Right ventricle myocardium superior (tissue), 1 donor: ENCODE measurements around the gene OR5L2. TPM values are rescaled to one million over a fixed set of nuclear protein-coding genes. Genes with fewer than 3 reads are reported as not detected.
"Not testable (repeated sequence)": the region's sequence is repeated elsewhere in the genome, so short reads cannot be mapped to it uniquely, and the experiment has no call there.

Experiments
- ATAC-seq: fragments of 200-7000 bp; cut with Tn5 transposase; one replicate; pipeline ENCODE4 v1.9.1; 2020; ENCODE audit warnings: mild to moderate bottlenecking; ENCODE audit not compliant: poor library complexity
- DNase-seq: peaks from one replicate; pipeline ENCODE4 v3.0.0-alpha.2; 2020
- intact Hi-C: fragments of 100-400 bp; cut with DNase I; formaldehyde crosslinking; loops from one replicate; pipeline ENCODE4 v1.11.2; 2022
- long read RNA-seq: library from polyadenylated mRNA; unstranded; transcript quantifications from one replicate; pipeline ENCODE4 v2.0.0, GENCODE V29; 2021
- total RNA-seq: library from RNA; stranded (reverse); fragmentation: NEBNext Ultra II Directional; extraction: Animal tissue kit (Norgen Biotek cat#: 25700); gene quantifications from one replicate; pipeline ENCODE4 v1.2.1, GENCODE V29; 2021
- donor health status: DM: no; HTN: yes; CAD: no; lungs with severe emphysema.

OR5L2 gene
- total RNA-seq: not detected
- long read RNA-seq: 0 reads

DNA sequence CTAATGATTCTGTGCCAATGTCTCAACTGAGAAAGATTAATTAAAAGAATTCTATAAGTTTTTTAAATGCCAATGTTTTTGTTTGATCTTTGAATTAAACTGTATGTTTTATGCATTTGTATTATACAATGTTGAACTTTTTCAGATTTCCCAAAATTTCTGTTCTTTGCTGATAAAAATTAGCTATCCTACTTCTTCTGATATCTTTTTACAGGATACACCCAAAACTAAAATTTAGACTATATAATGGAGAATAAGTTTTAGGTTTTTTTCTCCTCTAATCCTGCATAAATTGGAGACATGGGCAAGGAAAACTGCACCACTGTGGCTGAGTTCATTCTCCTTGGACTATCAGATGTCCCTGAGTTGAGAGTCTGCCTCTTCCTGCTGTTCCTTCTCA is at the start of gene OR5L2:
Gene OR5L2, plus strand, starts transcription at position 301 of the 400 bp plus-strand sequence. Its CDS starts 0 bp downstream, at position 301.
- no peak for ATAC-seq
- intact Hi-C loops: no loop called here
- DNase-seq: no peak

DNA sequence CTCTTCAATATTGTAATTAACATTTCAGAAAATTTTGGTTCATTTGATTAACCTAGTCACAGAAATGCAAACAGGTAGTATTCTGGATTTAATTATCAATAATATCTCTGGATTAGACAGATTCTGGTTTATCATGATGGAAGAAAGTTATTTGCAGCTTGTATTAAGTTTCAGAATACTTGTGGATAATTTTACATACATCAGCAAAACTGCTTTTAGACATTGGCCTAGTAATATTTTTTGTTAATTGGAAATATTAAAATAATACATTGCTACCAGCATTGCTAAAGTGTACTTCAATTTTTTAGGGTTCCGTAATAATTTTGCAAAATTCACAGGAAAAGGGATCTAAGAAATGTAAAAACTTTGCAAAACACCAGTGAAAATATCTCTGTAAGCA is 35.4 kb upstream of the OR5L2 start:
- intact Hi-C loops: no loop called here
- DNase-seq (no peak), ATAC-seq (no peak)

DNA sequence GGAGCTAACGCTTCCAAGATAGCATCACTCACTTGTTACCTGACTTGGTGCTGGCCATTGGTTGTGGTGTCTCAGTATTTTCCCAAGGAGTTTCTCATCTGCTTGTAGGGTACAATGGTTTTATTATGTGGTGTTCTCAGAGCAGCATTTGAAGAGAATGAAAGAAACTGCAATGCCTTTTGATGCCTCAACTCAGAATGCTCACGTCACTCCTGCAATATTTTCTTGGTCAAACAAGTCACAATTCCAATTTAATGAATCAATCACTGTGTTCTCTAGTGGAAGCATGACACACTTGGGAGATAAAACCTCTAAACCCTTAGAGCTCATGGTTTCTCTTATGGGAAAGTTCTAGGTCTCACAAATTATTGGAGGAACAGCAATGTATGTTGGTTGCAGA is 33.7 kb upstream of the OR5L2 start:
- intact Hi-C loops: no loop called here
- ATAC-seq (no peak), DNase-seq (no peak)

DNA sequence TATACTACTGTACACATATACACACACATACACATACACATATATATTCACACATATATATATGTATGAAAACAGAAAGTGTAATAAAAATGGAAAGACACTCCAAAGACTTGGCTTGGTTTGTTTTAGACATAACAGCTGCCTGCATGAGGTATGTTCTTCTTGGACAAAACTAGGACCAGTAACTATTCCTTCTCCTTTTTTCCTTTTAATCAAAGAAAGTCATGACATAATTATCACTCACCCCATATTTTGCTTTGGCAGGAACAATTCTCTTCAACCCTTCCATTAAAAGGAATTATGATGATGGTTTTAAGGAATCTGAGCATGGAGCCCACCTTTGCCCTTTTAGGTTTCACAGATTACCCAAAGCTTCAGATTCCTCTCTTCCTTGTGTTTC is 31.8 kb upstream of the OR5L2 start, which contains the start of gene OR5D14:
Gene OR5D14, plus strand, starts transcription at position 301 of the 400 bp plus-strand sequence. Its CDS starts 0 bp downstream, at position 301.
- intact Hi-C loops: no loop called here
- DNase-seq: no peak
- no peak for ATAC-seq

DNA sequence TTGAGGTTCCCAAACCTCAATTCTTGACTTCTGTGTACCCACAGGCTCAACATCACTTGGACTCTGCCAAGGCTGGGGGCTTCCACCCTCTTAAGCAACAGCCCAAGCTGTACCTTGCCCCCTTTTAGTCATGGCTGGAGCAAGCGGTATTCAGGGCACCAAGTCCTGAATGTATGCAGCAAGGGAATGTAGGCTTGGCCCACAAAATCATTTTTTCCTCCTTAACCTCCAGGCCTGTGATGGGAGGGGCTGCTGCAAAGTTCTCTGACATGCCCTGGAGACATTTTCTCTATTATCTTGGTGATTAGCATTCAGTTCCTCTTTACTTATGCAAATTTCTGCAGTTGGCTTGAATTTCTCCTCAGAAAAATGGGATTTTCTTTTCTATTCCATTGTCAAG is 20.8 kb upstream of the OR5L2 start:
- intact Hi-C loops: no loop called here
- DNase-seq (no peak), ATAC-seq (no peak)

DNA sequence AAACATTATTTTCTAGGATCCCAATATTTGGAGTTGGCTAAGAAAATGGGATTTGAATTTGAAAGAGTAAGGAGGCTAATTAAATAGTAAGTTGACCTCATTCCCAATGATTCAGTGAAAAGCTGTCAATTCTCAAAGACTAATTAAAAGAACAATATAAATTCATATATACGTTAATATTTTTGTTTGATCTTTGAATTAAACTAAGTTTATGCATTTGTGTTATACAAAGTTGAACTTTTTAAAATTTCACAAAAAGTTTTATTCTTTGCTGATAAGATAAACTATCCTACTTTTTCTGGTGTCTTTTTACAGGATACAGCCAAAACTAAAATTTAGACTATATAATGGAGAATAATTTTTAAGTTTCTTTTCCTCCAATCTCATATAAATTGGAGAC is 16.0 kb upstream of the OR5L2 start, which contains the start of gene OR5L1:
Gene OR5L1, plus strand, starts transcription at position 301 of the 400 bp plus-strand sequence. CDS start 100 bp downstream, outside the sequence.
- DNase-seq (no peak), ATAC-seq (no peak)
- intact Hi-C loops: no loop called here

DNA sequence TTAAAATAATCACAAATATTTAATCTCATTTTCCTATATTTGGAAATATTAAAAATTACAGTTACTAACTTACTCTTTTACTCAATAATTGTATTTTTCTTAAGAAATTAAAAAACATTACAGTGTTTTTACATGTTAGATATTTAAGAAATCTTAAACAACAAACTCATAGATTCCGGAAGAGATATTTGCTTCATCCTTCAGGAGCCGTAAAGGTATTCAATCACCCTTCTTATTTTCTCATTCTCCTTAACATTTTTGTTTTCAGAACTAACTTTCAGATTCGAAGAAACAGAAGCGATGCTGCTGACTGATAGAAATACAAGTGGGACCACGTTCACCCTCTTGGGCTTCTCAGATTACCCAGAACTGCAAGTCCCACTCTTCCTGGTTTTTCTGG is 7.7 kb upstream of the OR5L2 start, which contains the start of gene OR5D18:
Gene OR5D18, plus strand, starts transcription at position 301 of the 400 bp plus-strand sequence. Its CDS starts 0 bp downstream, at position 301.
- no peak for DNase-seq
- intact Hi-C loops: no loop called here
- no peak for ATAC-seq

DNA sequence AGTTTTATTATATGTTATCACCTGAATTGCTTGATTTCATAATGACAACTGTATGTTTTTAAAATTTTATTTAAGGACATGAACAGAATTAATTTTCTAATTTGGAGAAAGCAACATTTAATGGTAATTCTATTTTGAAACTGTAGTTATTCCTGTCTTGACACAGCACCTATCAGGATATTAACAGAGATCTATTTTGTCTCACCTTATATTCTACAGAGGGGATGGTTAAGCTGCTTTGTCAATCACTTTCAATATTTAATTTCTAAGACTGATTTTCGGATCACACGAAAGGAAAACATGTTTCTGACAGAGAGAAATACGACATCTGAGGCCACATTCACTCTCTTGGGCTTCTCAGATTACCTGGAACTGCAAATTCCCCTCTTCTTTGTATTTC is 11.4 kb downstream of the OR5L2 start, which contains the start of gene OR5D16:
Gene OR5D16, plus strand, starts transcription at position 301 of the 400 bp plus-strand sequence. Its CDS starts 0 bp downstream, at position 301.
- no peak for ATAC-seq
- DNase-seq: no peak
- intact Hi-C loops: no loop called here

DNA sequence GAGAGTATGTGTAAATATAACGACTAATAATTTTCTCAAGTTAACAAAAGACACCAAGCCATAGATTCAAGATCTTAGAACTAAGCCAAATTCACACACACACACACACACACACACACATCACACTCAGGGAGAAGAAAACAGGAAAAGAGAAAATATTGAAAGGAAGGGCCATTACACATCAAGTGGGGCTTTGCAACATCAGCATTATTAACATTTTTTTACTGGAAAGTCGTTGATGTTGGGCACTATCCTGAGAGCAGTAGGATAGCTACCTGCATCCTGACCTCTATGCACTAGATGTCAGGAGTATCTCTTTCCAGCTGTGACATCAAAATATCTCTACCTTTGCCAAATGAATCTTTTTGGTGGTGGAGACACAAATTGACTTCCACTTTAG is 20.4 kb downstream of the OR5L2 start:
- intact Hi-C loops: no loop called here
- ATAC-seq: no peak
- DNase-seq: no peak

DNA sequence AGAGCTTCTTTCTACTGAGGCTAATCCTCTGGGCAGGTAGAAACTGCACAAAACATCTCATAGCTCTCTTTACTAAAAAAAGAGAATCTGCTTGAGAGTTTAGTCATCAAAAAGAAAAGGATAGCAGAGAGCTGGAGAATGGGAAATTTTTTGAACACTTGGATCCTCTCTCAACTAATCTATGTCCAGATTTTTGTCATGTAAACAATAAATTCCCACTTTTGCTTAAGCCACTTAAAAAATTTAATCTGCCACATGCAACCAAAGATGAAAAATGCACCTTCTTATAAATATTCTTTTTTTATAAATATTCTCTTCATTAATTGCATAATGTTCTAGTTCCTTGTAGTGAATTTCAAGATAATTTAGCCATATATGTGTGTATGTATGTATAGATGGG is 22.0 kb downstream of the OR5L2 start:
- ATAC-seq (no peak), DNase-seq (no peak)
- intact Hi-C loops: no loop called here

DNA sequence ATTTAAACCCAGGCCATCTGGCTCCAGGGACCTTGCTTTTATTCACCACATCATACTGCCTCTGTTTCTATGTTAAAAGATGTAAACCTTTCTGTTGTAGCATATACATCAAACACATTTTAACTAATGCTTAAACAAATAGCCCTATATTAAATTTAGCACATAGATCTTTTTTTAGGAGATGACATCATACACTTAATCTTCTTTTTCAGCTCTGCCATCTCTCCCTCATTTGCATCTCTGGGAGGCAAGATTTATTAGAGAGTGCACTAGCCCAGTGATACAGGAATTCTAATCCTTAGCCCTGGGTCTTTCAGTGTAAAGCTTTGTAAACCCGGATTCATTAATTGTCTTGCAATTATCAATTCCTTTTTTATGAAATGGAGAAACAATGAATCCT is 25.1 kb downstream of the OR5L2 start:
- intact Hi-C loops: no loop called here
- no peak for ATAC-seq
- no peak for DNase-seq

DNA sequence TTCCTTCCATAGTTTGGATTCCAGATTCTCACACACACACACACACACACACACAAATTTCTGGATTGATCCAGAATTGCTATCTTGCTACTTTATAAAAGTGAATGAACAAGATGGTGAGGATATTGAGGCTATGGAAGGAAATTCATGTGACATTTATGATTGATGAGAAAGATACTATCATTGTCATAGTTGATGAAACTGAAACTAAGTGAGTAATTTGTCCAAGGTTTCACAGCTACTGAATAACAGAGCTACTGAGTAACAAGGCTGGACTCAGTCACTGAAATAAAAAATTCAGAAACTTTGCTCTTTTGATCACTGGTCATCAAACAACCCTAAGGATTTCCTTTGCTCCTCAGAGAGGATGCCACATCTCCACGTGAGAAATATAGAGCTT is 27.7 kb downstream of the OR5L2 start:
- intact Hi-C loops: no loop called here
- no peak for DNase-seq
- ATAC-seq: no peak

DNA sequence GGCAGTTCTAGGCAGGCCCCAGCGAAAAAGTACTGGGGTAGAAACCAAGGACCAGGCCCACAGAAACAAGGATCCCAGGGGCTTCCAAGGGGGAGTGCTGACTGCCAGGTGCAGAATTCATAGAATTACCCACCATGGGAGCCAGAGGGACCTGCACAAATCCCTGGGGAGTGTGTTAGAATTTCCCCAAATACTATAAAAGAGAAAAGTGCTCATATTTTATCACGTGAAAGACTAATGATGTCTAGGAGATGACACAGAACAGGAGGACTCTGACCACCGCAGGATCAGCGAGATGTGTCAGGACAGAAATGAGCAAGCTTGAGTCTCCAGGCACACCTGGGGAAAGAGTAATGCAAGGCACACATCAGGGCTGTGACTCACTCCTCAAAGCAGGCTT is 40.3 kb downstream of the OR5L2 start:
- intact Hi-C loops, ATAC-seq, DNase-seq: not testable (repeated sequence)

DNA sequence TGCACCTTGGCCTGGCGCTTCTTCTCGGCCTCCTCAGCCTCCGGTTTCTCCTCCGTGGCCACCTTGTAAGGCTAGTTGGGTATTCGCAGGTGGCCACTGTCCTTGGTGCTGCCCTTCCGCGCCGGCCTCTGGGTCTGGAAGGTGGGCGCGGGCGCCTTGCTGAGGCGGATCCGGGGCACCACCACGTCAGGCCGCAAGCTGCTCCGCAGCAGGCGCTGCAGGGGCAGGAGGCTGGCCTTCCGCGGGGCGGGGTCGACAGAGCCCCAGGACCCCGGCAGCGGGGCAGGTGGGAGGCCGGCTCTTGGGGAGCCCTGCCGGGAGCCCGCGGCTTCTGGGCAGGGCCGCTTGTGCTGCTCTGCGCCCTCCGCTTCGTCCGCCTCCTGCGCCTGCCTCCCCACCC is 45.7 kb downstream of the OR5L2 start:
- DNase-seq, ATAC-seq, intact Hi-C loops: not testable (repeated sequence)

DNA sequence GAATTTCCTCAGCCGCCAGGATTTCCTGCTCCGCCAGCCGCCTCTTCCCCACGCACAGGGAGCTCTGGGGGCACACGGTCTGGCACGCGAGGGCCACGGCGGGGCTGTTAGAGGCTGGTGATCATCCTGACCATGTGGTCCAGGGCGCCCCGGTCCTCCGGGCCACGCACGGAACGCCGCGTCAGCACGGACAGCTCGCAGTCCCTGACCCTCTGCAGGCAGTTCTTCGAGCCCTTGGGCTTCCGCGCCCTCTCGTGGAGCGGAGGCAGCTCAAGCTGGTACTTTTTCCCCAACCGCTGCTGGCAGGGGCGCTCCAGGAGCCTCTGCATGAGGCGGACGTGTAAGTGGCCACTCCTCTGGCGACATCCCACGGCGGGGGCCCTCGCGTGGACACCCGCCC is 46.1 kb downstream of the OR5L2 start:
- ATAC-seq, DNase-seq, intact Hi-C loops: not testable (repeated sequence)

Other genes with a start within 250 kb of the OR5L2 start
- gene OR4C11, start 219.6 kb upstream of the OR5L2 start, total RNA-seq: not detected
- gene OR4P4, start 192.1 kb upstream of the OR5L2 start, total RNA-seq: not detected
- not detected for gene OR4S2, start 178.9 kb upstream of the OR5L2 start, total RNA-seq
- gene OR4C6, start 165.0 kb upstream of the OR5L2 start, total RNA-seq: not detected
- gene OR5D13, start 53.8 kb upstream of the OR5L2 start, total RNA-seq: not detected
- not detected for gene OR5D14, start 31.7 kb upstream of the OR5L2 start, total RNA-seq
- not detected for gene OR5L1, start 15.9 kb upstream of the OR5L2 start, total RNA-seq
- gene OR5D18, start 7.6 kb upstream of the OR5L2 start, total RNA-seq: not detected
- not detected for gene OR5D16, start 11.5 kb downstream of the OR5L2 start, total RNA-seq
- not detected for gene TRIM51, start 56.1 kb downstream of the OR5L2 start, total RNA-seq
- gene OR5W2, start 87.4 kb downstream of the OR5L2 start, total RNA-seq: not detected
- not detected for gene OR5I1, start 109.2 kb downstream of the OR5L2 start, total RNA-seq
- not detected for gene OR10AG1, start 142.7 kb downstream of the OR5L2 start, total RNA-seq
- not detected for gene OR5F1, start 167.4 kb downstream of the OR5L2 start, total RNA-seq
- gene OR5AS1, start 200.4 kb downstream of the OR5L2 start, total RNA-seq: not detected